Prostate gland (tissue), 2 donors: ENCODE results near the gene BCR. TPM values are rescaled to one million over a fixed set of nuclear protein-coding genes. Genes with fewer than 3 reads are reported as not detected.

Experiments
- DNase-seq: peaks from one replicate; pipeline ENCODE4 v3.0.0-alpha.2; 2019; ENCODE audit warnings: low spot score
- H3K27ac ChIP-seq, 2 donors: fragments of 200-600 bp; sonication (generic); 2 replicates each; pipeline ENCODE4 v1.5.1; 2017 to 2019
- H3K27me3 ChIP-seq: fragments of 200-600 bp; sonication (generic); replicated peaks from 2 replicates; pipeline ENCODE4 v1.5.1; 2019; ENCODE audit not compliant: insufficient read depth
- H3K36me3 ChIP-seq, 2 donors: fragments of 200-600 bp; sonication (generic); 1 replicate in 1 of 2; 2 replicates in 1 of 2; pipeline versions ENCODE4 v1.5.1 to v1.8.1; 2017 to 2019
- H3K4me1 ChIP-seq: fragments of 200-600 bp; sonication (generic); replicated peaks from 2 replicates; pipeline ENCODE4 v1.5.1; 2019
- H3K4me3 ChIP-seq, 2 donors: fragments of 200-600 bp; sonication (generic); 2 replicates each; pipeline ENCODE4 v1.5.1; 2017 to 2019
- H3K9me3 ChIP-seq: fragments of 200-600 bp; sonication (generic); 2 replicates; pipeline ENCODE4 v1.5.1; 2017
- POLR2A ChIP-seq: fragments of 450-650 bp; IDR thresholded peaks from one replicate; pipeline ENCODE4 v1.6.1; 2016; ENCODE audit warnings: antibody characterized with exemption, mild to moderate bottlenecking
- POLR2AphosphoS5 ChIP-seq: sonication (generic); formaldehyde crosslinking; IDR thresholded peaks from one replicate; pipeline ENCODE4 v1.6.1; 2017; ENCODE audit warnings: antibody characterized with exemption
- WGBS: methylation state at CpG from one replicate; pipeline ENCODE4 v1.1.5; 2018; 5-methylcytosine and 5-hydroxymethylcytosine counted together
- intact Hi-C: fragments of 100-400 bp; cut with DNase I; formaldehyde crosslinking; loops from one replicate; pipeline ENCODE4 v1.14.2; 2022
- total RNA-seq, 2 donors: library from RNA; depleted of rRNA; stranded (reverse); fragments of >200 nt; gene quantifications; one replicate each; pipeline ENCODE4 v1.1.0, GENCODE V29; 2016
- TF ChIP-seq, protein P1 (sequence below), 4 experiments: fragments of 200-600 bp in 2 of 4; fragments of 450-650 bp in 2 of 4; sonication (generic) in 2 of 4; IDR thresholded peaks; 1 replicate in 3 of 4; 2 replicates in 1 of 4; pipeline ENCODE4 v1.5.1; 2016 to 2019; ENCODE audit warnings: antibody characterized with exemption in 4 of 4, mild to moderate bottlenecking in 2 of 4, moderate library complexity in 2 of 4

BCR gene
- total RNA-seq, 2 donors from 2014 or later: 32.7 to 88.8 TPM

DNA sequence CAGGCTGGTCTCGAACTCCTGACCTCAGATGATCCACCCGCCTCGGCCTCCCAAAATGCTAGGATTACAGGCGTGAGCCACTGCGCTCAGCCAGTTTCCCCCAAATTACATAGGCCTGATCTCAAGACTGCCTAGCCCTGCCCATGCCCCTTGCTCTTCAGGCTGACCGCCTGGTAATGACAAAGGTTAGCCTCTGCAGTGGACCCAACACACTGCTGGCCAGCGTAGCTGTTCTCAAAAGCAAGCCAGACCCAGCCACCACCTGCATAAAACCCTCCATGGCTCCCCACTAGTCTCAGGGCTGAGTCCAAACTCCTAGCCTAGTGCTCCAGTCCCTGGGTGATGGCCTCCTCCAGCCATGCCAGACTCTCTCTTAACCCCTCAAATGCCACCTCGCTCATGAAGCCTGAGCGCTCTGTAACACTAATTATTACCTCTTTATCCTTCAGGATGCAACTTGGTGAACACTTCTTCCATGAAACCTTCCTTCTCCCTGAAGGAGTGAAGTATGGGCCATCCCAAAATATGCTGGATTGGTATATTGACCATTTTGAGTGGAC, 37.7 kb upstream of the BCR start:
- H3K27me3 ChIP-seq: no peaks in the 10 kb centered on the region
- no peaks in the 10 kb centered on the region for H3K36me3 ChIP-seq
- H3K27ac ChIP-seq: peak overlapping the region in 1 of 2 donors; percentile 45
- WGBS: 79% methylated on average over 9 of the region's 9 CpGs
- H3K9me3 ChIP-seq: no peaks in the 10 kb centered on the region
- DNase-seq: no peak
- intact Hi-C loops: no loop called here
- TF ChIP-seq POLR2AphosphoS5 (no peak), POLR2A (no peak)
- TF ChIP-seq, protein P1, sequence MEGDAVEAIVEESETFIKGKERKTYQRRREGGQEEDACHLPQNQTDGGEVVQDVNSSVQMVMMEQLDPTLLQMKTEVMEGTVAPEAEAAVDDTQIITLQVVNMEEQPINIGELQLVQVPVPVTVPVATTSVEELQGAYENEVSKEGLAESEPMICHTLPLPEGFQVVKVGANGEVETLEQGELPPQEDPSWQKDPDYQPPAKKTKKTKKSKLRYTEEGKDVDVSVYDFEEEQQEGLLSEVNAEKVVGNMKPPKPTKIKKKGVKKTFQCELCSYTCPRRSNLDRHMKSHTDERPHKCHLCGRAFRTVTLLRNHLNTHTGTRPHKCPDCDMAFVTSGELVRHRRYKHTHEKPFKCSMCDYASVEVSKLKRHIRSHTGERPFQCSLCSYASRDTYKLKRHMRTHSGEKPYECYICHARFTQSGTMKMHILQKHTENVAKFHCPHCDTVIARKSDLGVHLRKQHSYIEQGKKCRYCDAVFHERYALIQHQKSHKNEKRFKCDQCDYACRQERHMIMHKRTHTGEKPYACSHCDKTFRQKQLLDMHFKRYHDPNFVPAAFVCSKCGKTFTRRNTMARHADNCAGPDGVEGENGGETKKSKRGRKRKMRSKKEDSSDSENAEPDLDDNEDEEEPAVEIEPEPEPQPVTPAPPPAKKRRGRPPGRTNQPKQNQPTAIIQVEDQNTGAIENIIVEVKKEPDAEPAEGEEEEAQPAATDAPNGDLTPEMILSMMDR (IDR thresholded peaks at IDR 0.05): no peak
- H3K4me3 ChIP-seq: no peak overlapping the region
- H3K4me1 ChIP-seq: peaks cover 11% of the 10 kb centered on the region

DNA sequence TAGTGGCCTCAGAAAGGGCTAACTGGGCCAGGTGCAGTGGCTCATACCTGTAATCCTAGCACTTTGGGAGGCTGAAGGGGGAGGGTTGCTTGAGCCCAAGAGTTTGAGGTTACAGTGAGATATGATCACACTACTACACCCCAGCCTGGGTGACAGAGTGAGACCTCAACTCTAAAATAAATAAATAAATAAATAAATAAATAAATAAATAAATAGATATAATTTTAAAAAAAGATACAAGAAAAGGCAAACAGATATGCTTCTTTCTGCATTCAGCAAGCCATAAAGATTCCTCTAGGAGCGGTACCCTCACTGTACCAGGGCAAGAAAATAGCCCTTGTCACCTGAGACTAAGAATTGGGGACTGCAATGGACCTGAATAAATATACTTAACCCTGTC, 37.2 kb upstream of the BCR start:
- Histone ChIP-seq H3K27ac (no peak overlapping the region), H3K27me3 (no peaks in the 10 kb centered on the region), H3K36me3 (no peaks in the 10 kb centered on the region), H3K4me1 (peaks cover 14% of the 10 kb centered on the region), H3K9me3 (no peaks in the 10 kb centered on the region), H3K4me3 (no peak overlapping the region)
- TF ChIP-seq POLR2A (no peak), POLR2AphosphoS5 (no peak)
- TF ChIP-seq, protein P1 (IDR thresholded peaks at IDR 0.05): no peak
- no peak for DNase-seq
- WGBS: 97% methylated on average over 1 of the region's 1 CpG
- intact Hi-C loops: no loop called here

DNA sequence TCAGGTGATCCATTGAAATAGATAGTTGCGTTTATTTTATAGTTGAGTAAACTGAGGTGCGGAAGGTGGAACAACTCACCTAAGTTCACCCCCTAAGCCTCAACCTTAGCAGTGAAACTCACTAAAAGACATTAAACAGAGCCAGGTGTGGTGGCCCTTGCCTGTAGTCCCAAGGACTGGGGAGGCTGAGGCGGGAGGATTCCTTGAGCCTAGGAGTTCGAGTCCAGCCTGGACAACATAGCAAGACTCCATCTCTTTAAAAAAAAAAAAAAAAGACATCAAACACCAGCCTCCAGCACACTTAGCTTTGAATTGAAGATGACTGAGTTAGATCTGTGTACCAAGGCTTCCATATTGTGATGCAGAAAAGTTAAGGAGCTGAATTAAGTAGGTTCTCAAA, 35.9 kb upstream of the BCR start:
- TF ChIP-seq, protein P1 (IDR thresholded peaks at IDR 0.05): no peak
- H3K27me3 ChIP-seq: no peaks in the 10 kb centered on the region
- WGBS: 85% methylated on average over 4 of the region's 4 CpGs
- intact Hi-C loops: no loop called here
- H3K36me3 ChIP-seq: no peaks in the 10 kb centered on the region
- peak overlapping the region in 1 of 2 donors; percentile 39 for H3K27ac ChIP-seq
- DNase-seq: no peak
- no peaks in the 10 kb centered on the region for H3K9me3 ChIP-seq
- H3K4me3 ChIP-seq: no peak overlapping the region
- peaks cover 23% of the 10 kb centered on the region for H3K4me1 ChIP-seq

DNA sequence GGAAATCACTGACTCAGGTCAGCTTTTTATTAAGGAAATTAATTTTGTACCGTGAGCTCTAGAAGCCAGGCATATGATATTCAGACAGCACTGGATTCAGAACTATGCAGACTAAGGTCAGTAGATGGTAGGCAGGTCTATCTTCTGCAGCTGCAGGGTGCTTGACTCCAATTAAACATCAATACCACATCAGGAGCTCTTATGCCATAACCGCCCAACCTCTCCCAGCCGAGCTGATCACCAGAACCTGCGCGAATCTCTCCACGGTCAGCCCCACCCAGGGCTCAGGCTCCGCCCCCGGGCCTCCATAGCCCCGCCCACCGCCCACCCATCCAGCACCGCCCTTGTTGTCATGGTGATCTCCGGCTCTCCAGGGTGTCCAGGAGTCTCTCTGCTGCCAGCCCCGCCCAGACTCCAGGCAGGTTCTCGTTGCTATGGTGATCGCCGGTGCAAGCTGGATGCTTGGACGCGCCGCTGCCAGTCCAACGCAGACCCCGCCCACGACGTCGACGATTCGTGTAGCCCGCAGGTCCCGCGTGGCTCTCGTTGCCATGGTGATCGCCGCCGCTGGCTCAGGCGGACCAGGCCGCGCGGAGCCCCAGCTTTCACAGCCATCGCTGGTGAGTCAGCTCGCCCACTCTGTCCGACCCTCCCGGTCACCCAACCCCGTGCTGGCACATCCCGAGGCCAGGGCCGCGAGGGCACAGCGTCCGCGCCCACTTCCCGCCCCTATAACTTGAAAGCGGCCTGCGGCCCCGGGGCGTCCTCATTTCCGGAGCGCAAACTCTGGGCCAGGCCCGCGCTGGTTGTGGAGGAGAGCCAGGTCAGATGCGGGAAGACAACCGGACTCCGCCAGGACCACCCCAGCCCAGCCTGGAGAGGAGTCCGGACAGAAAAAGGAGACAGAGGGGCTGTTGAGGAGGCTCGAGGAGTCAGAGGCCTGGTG, 35.1 kb upstream of the BCR start, which contains the start of gene RAB36:
TSS of gene RAB36 (plus strand) at position 546 of the 946 bp plus-strand sequence. CDS start 1,140 bp downstream, outside the sequence.
- H3K4me3 ChIP-seq: peak within 1 kb of the TSS; percentile 36 to 46
- H3K27me3 ChIP-seq: no peaks in the 10 kb centered on the region
- H3K4me1 ChIP-seq: peaks cover 23% of the 10 kb centered on the region
- no peaks in the 10 kb centered on the region for H3K9me3 ChIP-seq
- intact Hi-C loops: no loop called here
- DNase-seq: peak; percentile 99
- 6% methylated on average over 35 of the region's 62 CpGs for WGBS
- no peak for TF ChIP-seq POLR2A
- TF ChIP-seq POLR2AphosphoS5: peak; percentile 77
- H3K27ac ChIP-seq: peak within 1 kb of the TSS; percentile 46 to 58
- no peaks in the 10 kb centered on the region for H3K36me3 ChIP-seq

DNA sequence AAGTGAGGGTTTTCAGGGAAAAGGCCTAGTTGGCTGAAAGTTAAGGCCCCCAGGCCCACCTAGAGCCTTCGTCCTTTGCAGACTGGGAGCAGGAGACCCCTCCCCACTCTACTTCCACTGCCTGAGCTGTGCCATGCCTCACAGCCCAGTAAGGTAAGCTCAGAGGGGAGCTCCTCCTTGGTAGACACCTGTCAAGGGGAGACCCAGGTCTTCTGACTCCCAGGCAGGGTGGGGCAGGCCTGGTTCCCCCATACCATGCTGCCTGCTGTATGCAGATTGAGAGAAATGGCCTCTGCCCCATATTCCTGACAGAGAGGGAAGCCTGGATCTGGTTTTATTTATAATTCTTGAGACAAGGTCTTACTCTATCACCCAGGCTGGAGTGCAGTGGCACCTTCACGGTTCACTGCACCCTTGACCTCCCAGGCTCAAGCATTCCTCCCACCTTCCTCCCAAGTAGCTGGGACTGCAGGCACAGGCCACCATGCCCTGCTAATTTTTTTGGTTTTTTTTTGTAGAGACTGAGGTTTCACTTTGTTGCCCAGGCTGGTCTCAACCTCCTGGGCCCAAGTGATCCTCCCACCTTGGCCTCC, 34.3 kb upstream of the BCR start:
- Histone ChIP-seq H3K4me1 (peaks cover 23% of the 10 kb centered on the region), H3K4me3 (peak overlapping the region; percentile 36 to 46), H3K36me3 (no peaks in the 10 kb centered on the region), H3K27ac (peak overlapping the region; percentile 46 to 58), H3K9me3 (no peaks in the 10 kb centered on the region), H3K27me3 (no peaks in the 10 kb centered on the region)
- TF ChIP-seq POLR2A (no peak), POLR2AphosphoS5 (no peak)
- TF ChIP-seq, protein P1 (IDR thresholded peaks at IDR 0.05): no peak
- no peak for DNase-seq
- intact Hi-C loops: no loop called here
- 46% methylated on average over 2 of the region's 2 CpGs for WGBS
